Measurements from ENCODE around the gene FBXO17. TPM values are rescaled to one million over a fixed set of nuclear protein-coding genes. Genes with fewer than 3 reads are reported as not detected.

FBXO17 gene
- total and polyA plus RNA-seq, 2 donors (not counting 1 experiment from before 2014, with no cell fraction given), result not detected

GRCh38 chr19:38928391-38929001 is 47.0 kb downstream of the FBXO17 start:
- no peak for DNase-seq
- no CpG with 5 or more reads among the region's 4 CpGs for WGBS (ENCODE audit: insufficient coverage)
- peaks cover 0 to 27% of the 10 kb centered on the region in 2 experiments for H3K36me3 ChIP-seq (replicated peaks in 1 of 2; ENCODE audit: control extremely low read depth in 1 of 2, control insufficient read depth in 1 of 2, extremely low read depth in 1 of 2, insufficient read depth in 2 of 2, low read length in 1 of 2)
- TF ChIP-seq CTCF (IDR thresholded peaks at IDR 0.05), result no peak
- no peak for TF ChIP-seq EZH2 (IDR thresholded peaks at IDR 0.05; ENCODE audit: borderline replicate concordance, insufficient read depth, low read depth, low read length, poor library complexity, severe bottlenecking)
- Mint-ChIP-seq H3K27ac (no peak overlapping the region), H3K4me3 (no peak overlapping the region), H3K9me3 (ENCODE audit: insufficient read depth) (no peaks in the 10 kb centered on the region), H3K27me3 (no peaks in the 10 kb centered on the region), H3K4me1 (peaks cover 26% of the 10 kb centered on the region)
- ChIA-PET CTCF (interaction anchor here (0.7 to 3.9 kb wide), 12 partner anchors 28 to 553 kb away, joined by 3 to 51 read pairs (median 16); partner anchors contain the start of genes NFKBIB and SIRT2), POLR2A (no interaction called here)
- no peak for ATAC-seq (ENCODE audit: low read depth)
- intact Hi-C loops (cut with micrococcal nuclease), result no loop called here
- no peaks in the 10 kb centered on the region for H3K9me3 ChIP-seq (ENCODE audit: control extremely low read depth in 1 of 3, control insufficient read depth in 2 of 3, insufficient read depth in 1 of 3, low read length in 2 of 3)
- H4K20me1 ChIP-seq (ENCODE audit: control insufficient read depth, insufficient read depth, low read length, poor library complexity, severe bottlenecking), result no peaks in the 10 kb centered on the region
- no peak overlapping the region for H3K9ac ChIP-seq (ENCODE audit: low read length)
- no peak overlapping the region for H2AFZ ChIP-seq (ENCODE audit: insufficient read depth, low read depth, low read length, poor library complexity, severe bottlenecking)
- no peaks in the 10 kb centered on the region for H3K27me3 ChIP-seq (replicated peaks in 1 of 4; ENCODE audit: control extremely low read depth in 1 of 4, control insufficient read depth in 3 of 4, insufficient read depth in 4 of 4, low read length in 3 of 4)
- no peak overlapping the region for H3K27ac ChIP-seq (ENCODE audit: low read length in 2 of 2)
- H3K4me2 ChIP-seq (replicated peaks; ENCODE audit: low read depth, low read length, poor library complexity, severe bottlenecking), result no peak overlapping the region
- peaks cover 35% of the 10 kb centered on the region for H3K79me2 ChIP-seq (ENCODE audit: control insufficient read depth, insufficient read depth, low read length)
- no peak overlapping the region for H3K4me3 ChIP-seq (ENCODE audit: control extremely low read depth in 1 of 5, extremely low read depth in 1 of 5, insufficient read depth in 1 of 5, low read depth in 2 of 5, low read length in 4 of 5)
- H3K4me1 ChIP-seq (ENCODE audit: control insufficient read depth in 2 of 2, insufficient read depth in 2 of 2, low read length in 2 of 2), result peaks cover 19 to 28% of the 10 kb centered on the region in 2 donors

- Histone ChIP-seq H3K36me3 (replicated peaks in 1 of 2; ENCODE audit: control extremely low read depth in 1 of 2, control insufficient read depth in 1 of 2, extremely low read depth in 1 of 2, insufficient read depth in 2 of 2, low read length in 1 of 2) (peaks cover 1 to 15% of the 10 kb centered on the region in 2 experiments), H3K4me2 (replicated peaks; ENCODE audit: low read depth, low read length, poor library complexity, severe bottlenecking) (no peak overlapping the region), H3K79me2 (ENCODE audit: control insufficient read depth, insufficient read depth, low read length) (peaks cover 20% of the 10 kb centered on the region), H3K27ac (ENCODE audit: low read length in 2 of 2) (no peak overlapping the region), H4K20me1 (ENCODE audit: control insufficient read depth, insufficient read depth, low read length, poor library complexity, severe bottlenecking) (no peaks in the 10 kb centered on the region), H3K4me1 (ENCODE audit: control insufficient read depth in 2 of 2, insufficient read depth in 2 of 2, low read length in 2 of 2) (peaks cover under 1 to 2% of the 10 kb centered on the region in 2 donors), H2AFZ (ENCODE audit: insufficient read depth, low read depth, low read length, poor library complexity, severe bottlenecking) (no peak overlapping the region), H3K9ac (ENCODE audit: low read length) (no peak overlapping the region), H3K4me3 (ENCODE audit: control extremely low read depth in 1 of 5, extremely low read depth in 1 of 5, insufficient read depth in 1 of 5, low read depth in 2 of 5, low read length in 4 of 5) (no peak overlapping the region), H3K27me3 (replicated peaks in 1 of 4; ENCODE audit: control extremely low read depth in 1 of 4, control insufficient read depth in 3 of 4, insufficient read depth in 4 of 4, low read length in 3 of 4) (no peaks in the 10 kb centered on the region), H3K9me3 (ENCODE audit: control extremely low read depth in 1 of 3, control insufficient read depth in 2 of 3, insufficient read depth in 1 of 3, low read length in 2 of 3) (no peaks in the 10 kb centered on the region)
- H3K9me3 Mint-ChIP-seq (ENCODE audit: insufficient read depth), result no peaks in the 10 kb centered on the region
- ChIA-PET CTCF (no interaction called here), POLR2A (no interaction called here)
- no peak for DNase-seq
- WGBS (ENCODE audit: insufficient coverage), result 95% methylated on average over 6 of the region's 7 CpGs
- intact Hi-C loops (cut with micrococcal nuclease), result no loop called here
- H3K27me3 Mint-ChIP-seq, result no peaks in the 10 kb centered on the region
- no peak for ATAC-seq (ENCODE audit: low read depth)
- TF ChIP-seq EZH2 (IDR thresholded peaks at IDR 0.05; ENCODE audit: borderline replicate concordance, insufficient read depth, low read depth, low read length, poor library complexity, severe bottlenecking), result no peak
- TF ChIP-seq CTCF (IDR thresholded peaks at IDR 0.05), result no peak
- peaks cover 2% of the 10 kb centered on the region for H3K4me1 Mint-ChIP-seq
- H3K4me3 Mint-ChIP-seq, result no peak overlapping the region
- no peak overlapping the region for H3K27ac Mint-ChIP-seq
Measured at GRCh38 chr19:38924388-38924787, 51.2 kb downstream of the FBXO17 start.

Measured in B cell (primary cell).